ENCODE results near the gene TBCD. TPM values are rescaled to one million over a fixed set of nuclear protein-coding genes. Genes with fewer than 3 reads are reported as not detected.

TBCD gene
- polyA plus RNA-seq, 2 of the 4 experiments (the other 2 are of a cell fraction): 33.5 to 49.1 TPM

- peaks cover 33% of the 10 kb centered on the region for H3K9me3 ChIP-seq
- H3K27ac ChIP-seq: no peak overlapping the region
- CTCF ChIA-PET: interaction anchor here (1.1 to 2.3 kb wide), 5 partner anchors 9 to 159 kb away, joined by 3 to 10 read pairs (median 3); no protein-coding TSS in a partner anchor
- 98% methylated on average over 33 of the region's 36 CpGs for WGBS (ENCODE audit: missing lambda C conversion rate)
- no peak for FAIRE-seq
- no peak for DNase-seq (ENCODE audit: low read depth in 1 of 2, low spot score in 1 of 2)
- no peak overlapping the region for H3K4me3 ChIP-seq
- ATAC-seq: no peak
- TF ChIP-seq ESRRA (IDR thresholded peaks at IDR 0.05; ENCODE audit: borderline replicate concordance, low read length) (no peak), RCOR1 (IDR thresholded peaks at IDR 0.05; ENCODE audit: low read depth, low read length) (no peak), HOXA7 (CRISPR knock-in tag; IDR thresholded peaks at IDR 0.05) (no peak), JUN (IDR thresholded peaks at IDR 0.05) (no peak), EHF (CRISPR knock-in tag; IDR thresholded peaks at IDR 0.05) (no peak), ZSCAN20 (CRISPR knock-in tag; IDR thresholded peaks at IDR 0.05) (no peak), FOSB (CRISPR knock-in tag; IDR thresholded peaks at IDR 0.05) (no peak), FOSL2 (IDR thresholded peaks at IDR 0.05) (no peak), FOSL2 (CRISPR knock-in tag; IDR thresholded peaks at IDR 0.05) (no peak), RARB (CRISPR knock-in tag; IDR thresholded peaks at IDR 0.05) (no peak), BCL3 (IDR thresholded peaks at IDR 0.05) (no peak), TFCP2L1 (CRISPR knock-in tag; IDR thresholded peaks at IDR 0.05) (no peak), E2F6 (IDR thresholded peaks at IDR 0.05; ENCODE audit: borderline replicate concordance, low read depth) (no peak)
- H3K4me1 ChIP-seq: no peaks in the 10 kb centered on the region
- POLR2A ChIA-PET: no interaction called here
- no peak overlapping the region for H3K4me2 ChIP-seq
Measured at GRCh38 chr17:82941021-82942001, 189.4 kb downstream of the TBCD start.

GRCh38 chr17:82942166-82943130, 190.6 kb downstream of the TBCD start:
- ATAC-seq: no peak
- no peak for TF ChIP-seq TP53 (CRISPR knock-in tag; IDR thresholded peaks at IDR 0.05)
- no peak for TF ChIP-seq PBX3 (IDR thresholded peaks at IDR 0.05)
- TF ChIP-seq EHF (CRISPR knock-in tag; IDR thresholded peaks at IDR 0.05): no peak
- no peak for TF ChIP-seq CBX2 (IDR thresholded peaks at IDR 0.05; ENCODE audit: borderline replicate concordance, low read depth)
- Histone ChIP-seq H3K4me3 (no peak overlapping the region), H3K4me1 (no peaks in the 10 kb centered on the region), H3K4me2 (no peak overlapping the region), H3K27ac (no peak overlapping the region), H3K9me3 (peaks cover 45% of the 10 kb centered on the region)
- no peak for FAIRE-seq
- CTCF ChIA-PET: interaction anchor here (1.5 to 2.3 kb wide), 3 partner anchors 18 to 160 kb away, joined by 3 to 10 read pairs (median 5); no protein-coding TSS in a partner anchor
- POLR2A ChIA-PET: no interaction called here
- no peak for DNase-seq (ENCODE audit: low read depth in 1 of 2, low spot score in 1 of 2)
- WGBS (ENCODE audit: missing lambda C conversion rate): 90% methylated on average over 18 of the region's 18 CpGs

GRCh38 chr17:82943339-82943738, 191.5 kb downstream of the TBCD start:
- no peak for FAIRE-seq
- no peak for ATAC-seq
- no peak for DNase-seq (ENCODE audit: low read depth in 1 of 2, low spot score in 1 of 2)
- POLR2A ChIA-PET: no interaction called here
- no peak overlapping the region for H3K4me2 ChIP-seq
- H3K27ac ChIP-seq: no peak overlapping the region
- H3K4me1 ChIP-seq: no peaks in the 10 kb centered on the region
- CTCF ChIA-PET: interaction anchor here (1.6 kb wide), 1 partner anchor 161 kb away, joined by 5 read pairs; no protein-coding TSS in a partner anchor
- WGBS (ENCODE audit: missing lambda C conversion rate): 93% methylated on average over 7 of the region's 7 CpGs
- H3K4me3 ChIP-seq: no peak overlapping the region
- H3K9me3 ChIP-seq: peaks cover 53% of the 10 kb centered on the region
- TF ChIP-seq RAD21 (conservative IDR thresholded peaks at IDR 0.05 in 1 of 2, IDR thresholded peaks at IDR 0.05 in 1 of 2) (no peak), REST (IDR thresholded peaks at IDR 0.05) (no peak), HDAC2 (IDR thresholded peaks at IDR 0.05) (no peak), NFE2L2 (conservative IDR thresholded peaks at IDR 0.05; ENCODE audit: low read length) (no peak), HMGXB4 (CRISPR knock-in tag; IDR thresholded peaks at IDR 0.05; ENCODE audit: borderline replicate concordance) (no peak), FOXS1 (CRISPR knock-in tag; IDR thresholded peaks at IDR 0.05) (no peak), SREBF2 (IDR thresholded peaks at IDR 0.05) (no peak)
